ENCODE data around the gene SP1.
A peak's percentile ranks its signal among the peaks of the same experiment; 100 is the strongest.
"Not testable (repeated sequence)": the region's sequence is repeated elsewhere in the genome, so short reads cannot be mapped to it uniquely, and the experiment has no call there.

SP1 gene

GRCh38 chr12:53380104-53380793 lies at the start of gene SP1:
TSS of gene SP1 (plus strand) at chr12:53380176. CDS start at chr12:53380292, 116 bp downstream.
- peak; percentile 79 to 99 for DNase-seq (ENCODE audit: low read depth in 1 of 2, low spot score in 1 of 2)

- DNase-seq (ENCODE audit: low read depth in 1 of 2, low spot score in 1 of 2), result no peak
Measured at GRCh38 chr12:53330671-53331070, 49.3 kb upstream of the SP1 start.

GRCh38 chr12:53332339-53332738 lies 47.6 kb upstream of the SP1 start:
- not testable (repeated sequence) for DNase-seq (ENCODE audit: low read depth in 1 of 2, low spot score in 1 of 2)

- no peak for DNase-seq (ENCODE audit: low read depth in 1 of 2, low spot score in 1 of 2)
Measured at GRCh38 chr12:53332744-53333143, 47.2 kb upstream of the SP1 start.

GRCh38 chr12:53333289-53333688 lies 46.7 kb upstream of the SP1 start:
- no peak for DNase-seq (ENCODE audit: low read depth in 1 of 2, low spot score in 1 of 2)

GRCh38 chr12:53333845-53334244 lies 46.1 kb upstream of the SP1 start:
- DNase-seq (ENCODE audit: low read depth in 1 of 2, low spot score in 1 of 2), result no peak

GRCh38 chr12:53334822-53335221 lies 45.2 kb upstream of the SP1 start:
- DNase-seq (ENCODE audit: low read depth in 1 of 2, low spot score in 1 of 2), result no peak

GRCh38 chr12:53336181-53336681 lies 43.7 kb upstream of the SP1 start, which contains the start of gene SP7:
TSS of gene SP7 (minus strand) at chr12:53336354. CDS start at chr12:53335646, 708 bp downstream.
- no peak for DNase-seq (ENCODE audit: low read depth in 1 of 2, low spot score in 1 of 2)

- no peak for DNase-seq (ENCODE audit: low read depth in 1 of 2, low spot score in 1 of 2)
Measured at GRCh38 chr12:53338017-53338416, 42.0 kb upstream of the SP1 start.

- DNase-seq (ENCODE audit: low read depth in 1 of 2, low spot score in 1 of 2), result no peak
Measured at GRCh38 chr12:53338916-53339315, 41.1 kb upstream of the SP1 start.

- no peak for DNase-seq (ENCODE audit: low read depth in 1 of 2, low spot score in 1 of 2)
Measured at GRCh38 chr12:53340398-53340797, 39.6 kb upstream of the SP1 start.

- no peak for DNase-seq (ENCODE audit: low read depth in 1 of 2, low spot score in 1 of 2)
Measured at GRCh38 chr12:53343449-53343848, 36.5 kb upstream of the SP1 start.

GRCh38 chr12:53343969-53344368 lies 36.0 kb upstream of the SP1 start:
- DNase-seq (ENCODE audit: low read depth in 1 of 2, low spot score in 1 of 2), result no peak

GRCh38 chr12:53344487-53344823 lies 35.5 kb upstream of the SP1 start:
- no peak for DNase-seq (ENCODE audit: low read depth in 1 of 2, low spot score in 1 of 2)

GRCh38 chr12:53344824-53345485 lies 35.0 kb upstream of the SP1 start:
- peak; percentile 43 to 59 for DNase-seq (ENCODE audit: low read depth in 1 of 2, low spot score in 1 of 2)

GRCh38 chr12:53345486-53346188 lies 34.3 kb upstream of the SP1 start:
- DNase-seq (ENCODE audit: low read depth in 1 of 2, low spot score in 1 of 2), result no peak

GRCh38 chr12:53346491-53346890 lies 33.5 kb upstream of the SP1 start:
- DNase-seq (ENCODE audit: low read depth in 1 of 2, low spot score in 1 of 2), result no peak

- no peak for DNase-seq (ENCODE audit: low read depth in 1 of 2, low spot score in 1 of 2)
Measured at GRCh38 chr12:53347905-53348304, 32.1 kb upstream of the SP1 start.

GRCh38 chr12:53352331-53353256 lies 27.4 kb upstream of the SP1 start:
- DNase-seq (ENCODE audit: low read depth in 1 of 2, low spot score in 1 of 2), result peak; percentile 61 to 71

- no peak for DNase-seq (ENCODE audit: low read depth in 1 of 2, low spot score in 1 of 2)
Measured at GRCh38 chr12:53353257-53353655, 26.7 kb upstream of the SP1 start.

- no peak for DNase-seq (ENCODE audit: low read depth in 1 of 2, low spot score in 1 of 2)
Measured at GRCh38 chr12:53355121-53355520, 24.9 kb upstream of the SP1 start.
